GM18867 (cell line): Measurements from ENCODE around the gene SLC10A6.

Experiments used
- ATAC-seq: cut with Tn5 transposase; IDR thresholded peaks from one replicate; pipeline ENCODE4 v1.9.1; 2021; ENCODE audit warnings: mild to moderate bottlenecking, moderate library complexity; ENCODE audit not compliant: unreplicated experiment

The SLC10A6 gene

GRCh38 chr4:86788826-86789225 is 60.4 kb downstream of the SLC10A6 start:
- ATAC-seq = no peak

GRCh38 chr4:86778175-86778574 is 71.0 kb downstream of the SLC10A6 start:
- ATAC-seq = no peak

- ATAC-seq = no peak
Measured at GRCh38 chr4:86775061-86775460, 74.1 kb downstream of the SLC10A6 start.
